Type B pancreatic cell (in vitro differentiated cells): ENCODE results near the gene TRAPPC13. TPM values are rescaled to one million over a fixed set of nuclear protein-coding genes. Genes with fewer than 3 reads are reported as not detected.
"Not testable (repeated sequence)": the region's sequence is repeated elsewhere in the genome, so short reads cannot be mapped to it uniquely, and the experiment has no call there.

ENCODE experiments used
- DNase-seq: peaks from one replicate; pipeline ENCODE4 v3.0.0; 2021; ENCODE audit warnings: mixed read lengths; ENCODE audit not compliant: unreplicated experiment; ENCODE audit errors: extremely low spot score
- H3K27ac Mint-ChIP-seq: 2 replicates; pipeline ENCODE4 v1.8.0; 2021; ENCODE audit warnings: mild to moderate bottlenecking, mixed read lengths
- H3K27me3 Mint-ChIP-seq: 2 replicates; pipeline ENCODE4 v1.8.0; 2021; ENCODE audit warnings: mixed read lengths
- H3K36me3 Mint-ChIP-seq: 2 replicates; pipeline ENCODE4 v1.8.0; 2021; ENCODE audit warnings: mixed read lengths
- H3K4me1 Mint-ChIP-seq: one replicate; pipeline ENCODE4 v1.8.0; 2021; ENCODE audit warnings: mixed read lengths; ENCODE audit not compliant: unreplicated experiment
- H3K4me3 Mint-ChIP-seq: 2 replicates; pipeline ENCODE4 v1.8.0; 2021; ENCODE audit warnings: mild to moderate bottlenecking, mixed read lengths
- H3K9me3 Mint-ChIP-seq: 2 replicates; pipeline ENCODE4 v1.8.0; 2021; ENCODE audit warnings: mixed read lengths
- total RNA-seq: library from RNA; stranded (reverse); gene quantifications from 2 replicates; pipeline ENCODE4 v1.2.1, GENCODE V29; 2021; ENCODE audit warnings: low replicate concordance
- TF ChIP-seq, protein P1 (sequence below): fragments of 200-600 bp; sonication (generic); conservative IDR thresholded peaks from 2 replicates; pipeline ENCODE4 v1.5.0; 2021; ENCODE audit warnings: antibody characterized with exemption, mild to moderate bottlenecking

Gene TRAPPC13
- total RNA-seq, 1 donor from 2014 or later, result 18.0 TPM

DNA sequence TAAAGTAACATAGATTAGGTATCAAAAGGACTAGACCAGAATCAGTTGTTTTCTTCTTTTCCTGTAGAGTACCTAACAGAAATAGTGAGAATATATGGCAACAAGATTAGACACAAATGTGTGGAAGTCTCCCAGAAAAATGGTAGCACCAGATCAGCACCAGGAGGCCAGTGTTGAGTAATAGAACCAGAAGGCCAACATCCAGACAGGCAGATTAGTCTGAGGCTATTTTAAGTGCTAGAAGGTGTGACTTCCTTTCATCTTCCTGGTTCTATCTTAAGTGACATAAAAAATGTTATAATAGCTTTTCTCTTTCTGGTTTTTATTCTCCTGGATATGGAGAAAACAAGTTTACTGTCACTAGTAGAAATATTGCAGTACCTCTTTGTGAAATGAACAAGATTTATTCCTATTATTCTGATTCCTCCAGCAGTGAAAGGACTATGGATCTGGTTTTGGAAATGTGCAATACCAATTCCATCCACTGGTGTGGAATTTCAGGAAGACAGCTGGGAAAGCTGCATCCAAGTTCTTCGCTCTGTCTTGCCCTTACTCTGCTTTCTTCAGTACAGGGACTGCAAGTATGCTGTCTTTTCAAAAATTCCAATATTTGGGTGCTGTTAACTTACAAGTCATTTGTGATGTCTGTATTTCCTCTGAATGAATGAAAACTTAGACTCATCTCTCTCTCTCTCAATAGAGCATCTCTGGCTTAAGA, 39.1 kb downstream of the TRAPPC13 start:
- DNase-seq, result no peak
- H3K27ac Mint-ChIP-seq, result no peak overlapping the region

DNA sequence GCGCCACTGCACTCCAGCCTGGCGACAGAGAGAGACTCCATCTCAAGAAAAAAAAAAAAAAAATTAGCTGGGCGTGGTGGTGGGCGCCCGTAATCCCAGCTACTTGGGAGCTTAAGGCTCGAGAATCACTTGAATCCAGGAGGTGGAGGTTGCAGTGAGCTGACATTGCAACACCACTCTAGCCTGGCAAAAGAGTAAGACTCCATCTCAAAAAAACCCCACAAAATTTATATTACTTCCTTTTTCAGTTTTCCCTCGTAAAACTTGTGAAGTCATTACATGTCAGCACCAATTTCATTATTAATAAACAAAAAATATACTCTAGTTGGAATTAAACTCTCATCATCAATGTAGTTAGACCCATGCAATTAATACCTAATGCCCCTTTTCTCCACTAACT, 43.9 kb downstream of the TRAPPC13 start:
- Mint-ChIP-seq H3K27ac (no peak overlapping the region), H3K36me3 (no peaks in the 10 kb centered on the region), H3K27me3 (no peaks in the 10 kb centered on the region), H3K4me1 (no peaks in the 10 kb centered on the region), H3K4me3 (no peak overlapping the region), H3K9me3 (no peaks in the 10 kb centered on the region)
- TF ChIP-seq, protein P1, sequence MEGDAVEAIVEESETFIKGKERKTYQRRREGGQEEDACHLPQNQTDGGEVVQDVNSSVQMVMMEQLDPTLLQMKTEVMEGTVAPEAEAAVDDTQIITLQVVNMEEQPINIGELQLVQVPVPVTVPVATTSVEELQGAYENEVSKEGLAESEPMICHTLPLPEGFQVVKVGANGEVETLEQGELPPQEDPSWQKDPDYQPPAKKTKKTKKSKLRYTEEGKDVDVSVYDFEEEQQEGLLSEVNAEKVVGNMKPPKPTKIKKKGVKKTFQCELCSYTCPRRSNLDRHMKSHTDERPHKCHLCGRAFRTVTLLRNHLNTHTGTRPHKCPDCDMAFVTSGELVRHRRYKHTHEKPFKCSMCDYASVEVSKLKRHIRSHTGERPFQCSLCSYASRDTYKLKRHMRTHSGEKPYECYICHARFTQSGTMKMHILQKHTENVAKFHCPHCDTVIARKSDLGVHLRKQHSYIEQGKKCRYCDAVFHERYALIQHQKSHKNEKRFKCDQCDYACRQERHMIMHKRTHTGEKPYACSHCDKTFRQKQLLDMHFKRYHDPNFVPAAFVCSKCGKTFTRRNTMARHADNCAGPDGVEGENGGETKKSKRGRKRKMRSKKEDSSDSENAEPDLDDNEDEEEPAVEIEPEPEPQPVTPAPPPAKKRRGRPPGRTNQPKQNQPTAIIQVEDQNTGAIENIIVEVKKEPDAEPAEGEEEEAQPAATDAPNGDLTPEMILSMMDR, result no peak
- DNase-seq, result no peak

More for the DNA sequence above, 39.1 kb downstream of the TRAPPC13 start:
- Mint-ChIP-seq H3K36me3 (peaks cover 5% of the 10 kb centered on the region), H3K27me3 (no peaks in the 10 kb centered on the region), H3K9me3 (no peaks in the 10 kb centered on the region), H3K4me3 (no peak overlapping the region), H3K4me1 (no peaks in the 10 kb centered on the region)
- TF ChIP-seq, protein P1, result peak; percentile 65

DNA sequence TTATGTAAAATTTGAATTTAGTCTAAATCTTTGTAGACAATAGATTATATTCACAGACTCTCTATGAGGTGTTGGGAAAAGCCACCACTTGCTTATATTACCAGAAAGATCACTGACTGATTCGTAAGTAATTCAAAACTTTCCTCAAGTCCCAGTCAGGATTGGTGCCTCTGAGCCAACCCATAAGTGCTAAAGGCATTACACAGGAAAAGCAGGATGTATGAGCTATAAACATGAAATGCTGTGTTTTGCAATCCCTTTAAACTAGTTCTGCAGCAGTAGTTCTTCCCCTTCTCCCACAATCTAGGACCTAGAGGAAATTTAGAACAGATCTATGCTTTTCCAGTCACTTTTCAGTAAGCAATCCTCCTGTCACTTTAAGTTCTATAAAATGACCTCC, 48.0 kb downstream of the TRAPPC13 start:
- Mint-ChIP-seq H3K9me3 (no peaks in the 10 kb centered on the region), H3K27me3 (no peaks in the 10 kb centered on the region), H3K27ac (no peak overlapping the region), H3K36me3 (no peaks in the 10 kb centered on the region), H3K4me1 (no peaks in the 10 kb centered on the region), H3K4me3 (no peak overlapping the region)
- TF ChIP-seq, protein P1, result no peak
- DNase-seq, result no peak

DNA sequence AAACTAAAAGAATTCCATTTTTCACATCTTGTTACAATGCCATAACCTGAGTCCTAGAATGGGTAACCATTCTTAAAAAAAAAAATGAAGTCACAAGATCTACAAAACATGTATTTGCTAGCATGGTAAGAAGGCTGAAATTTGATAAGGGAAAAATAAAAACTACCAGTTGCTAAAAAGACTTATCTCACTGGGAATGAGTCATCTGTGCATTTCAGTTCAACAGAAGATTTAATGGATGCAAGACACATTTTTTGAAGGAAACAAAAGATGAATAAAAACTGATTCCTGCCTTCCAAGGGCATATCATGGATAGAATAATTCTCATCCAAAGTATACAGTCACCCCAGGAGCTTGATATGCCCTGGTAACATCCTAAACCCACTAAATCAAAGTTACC, 49.9 kb downstream of the TRAPPC13 start:
- Mint-ChIP-seq H3K27me3 (no peaks in the 10 kb centered on the region), H3K9me3 (no peaks in the 10 kb centered on the region), H3K4me3 (no peak overlapping the region), H3K36me3 (peaks cover 5% of the 10 kb centered on the region), H3K4me1 (no peaks in the 10 kb centered on the region), H3K27ac (no peak overlapping the region)
- no peak for DNase-seq
- TF ChIP-seq, protein P1, result no peak

DNA sequence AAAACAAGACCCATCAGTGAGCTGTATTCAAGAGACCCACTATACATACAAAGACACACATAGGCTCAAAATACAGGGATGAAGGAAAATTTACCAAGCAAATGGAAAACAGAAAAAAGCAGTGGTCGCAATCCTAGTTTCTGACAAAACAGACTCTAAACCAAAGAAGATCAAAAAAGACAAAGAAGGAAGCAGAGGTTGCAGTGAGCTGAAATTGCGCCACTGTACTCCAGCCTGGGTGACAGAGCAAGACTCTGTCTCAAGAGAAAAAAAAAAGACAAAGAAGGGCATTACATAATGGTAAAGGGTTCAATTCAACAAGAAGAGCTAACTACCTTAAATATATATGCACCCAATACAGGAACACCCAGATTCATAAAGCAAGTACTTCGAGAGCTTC, 51.2 kb downstream of the TRAPPC13 start:
- DNase-seq, H3K36me3 Mint-ChIP-seq, H3K9me3 Mint-ChIP-seq: not testable (repeated sequence)

DNA sequence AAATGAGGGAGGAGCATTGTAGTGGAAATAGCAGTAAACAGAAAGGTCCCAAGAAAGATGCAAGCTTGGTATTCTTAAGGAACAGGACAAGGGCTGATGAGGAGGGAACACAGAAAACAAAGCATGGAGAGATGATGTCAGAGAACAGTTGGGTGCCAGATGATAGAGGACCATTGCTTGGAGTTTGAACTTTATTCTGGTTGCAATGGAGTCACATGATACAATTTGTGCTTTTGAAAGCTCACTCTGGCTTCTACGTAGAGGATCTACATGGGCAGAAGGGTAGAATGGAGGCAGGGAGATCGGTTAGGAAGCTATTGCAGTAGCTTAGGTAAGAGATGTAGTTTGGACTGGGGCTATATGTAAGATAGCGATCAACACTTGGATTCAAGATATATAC, 57.3 kb downstream of the TRAPPC13 start:
- TF ChIP-seq, protein P1, result no peak
- Mint-ChIP-seq H3K36me3 (peaks cover 17% of the 10 kb centered on the region), H3K27ac (no peak overlapping the region), H3K4me3 (no peak overlapping the region), H3K9me3 (no peaks in the 10 kb centered on the region), H3K27me3 (no peaks in the 10 kb centered on the region), H3K4me1 (no peaks in the 10 kb centered on the region)
- DNase-seq, result no peak

More for the DNA sequence above, 51.2 kb downstream of the TRAPPC13 start:
- not testable (repeated sequence) for H3K4me1 Mint-ChIP-seq, H3K4me3 Mint-ChIP-seq, H3K27me3 Mint-ChIP-seq, H3K27ac Mint-ChIP-seq
